ENCODE measurements around the gene BEX4.
A peak's percentile ranks its signal among the peaks of the same experiment; 100 is the strongest.

BEX4 gene

DNA sequence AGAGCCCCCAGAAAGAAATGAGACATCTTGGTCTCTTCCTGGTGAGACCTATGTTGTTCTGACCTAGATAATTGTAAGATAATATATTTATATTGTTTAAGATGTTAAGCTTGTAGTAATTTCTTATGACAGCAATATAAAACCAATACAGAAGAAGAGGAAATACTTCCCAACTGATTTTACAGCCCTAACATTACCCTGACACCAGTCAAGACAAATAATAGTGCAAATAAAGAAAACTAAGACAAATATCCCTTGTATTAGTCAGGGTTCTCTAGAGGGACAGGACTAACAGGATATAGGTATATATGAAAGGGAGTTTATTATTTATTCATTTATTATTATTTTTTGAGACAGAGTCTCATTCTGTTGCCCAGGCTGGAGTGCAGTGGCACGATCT lies 21.4 kb downstream of the BEX4 start:
- no peak for DNase-seq (ENCODE audit: low read depth in 2 of 2, low spot score in 1 of 2)

DNA sequence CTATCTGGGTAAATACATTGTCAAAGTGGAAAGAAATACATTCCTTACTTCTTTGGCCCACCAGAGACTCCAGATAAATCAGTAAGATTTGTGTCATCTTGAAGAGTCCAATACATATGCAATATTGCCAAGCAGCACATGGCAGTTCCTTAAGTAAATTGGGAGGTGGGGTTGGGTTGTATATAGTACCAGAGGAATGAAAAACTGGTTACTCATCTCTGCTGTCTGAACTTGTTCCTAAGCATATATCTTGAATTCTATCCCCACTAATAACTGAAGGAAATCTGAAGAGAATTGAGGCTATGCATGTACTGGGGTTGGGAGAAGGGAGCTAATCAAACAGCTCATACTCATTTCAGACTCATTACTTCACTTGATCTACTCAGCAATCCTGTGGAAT lies 25.2 kb downstream of the BEX4 start:
- DNase-seq (ENCODE audit: low read depth in 2 of 2, low spot score in 1 of 2): no peak

DNA sequence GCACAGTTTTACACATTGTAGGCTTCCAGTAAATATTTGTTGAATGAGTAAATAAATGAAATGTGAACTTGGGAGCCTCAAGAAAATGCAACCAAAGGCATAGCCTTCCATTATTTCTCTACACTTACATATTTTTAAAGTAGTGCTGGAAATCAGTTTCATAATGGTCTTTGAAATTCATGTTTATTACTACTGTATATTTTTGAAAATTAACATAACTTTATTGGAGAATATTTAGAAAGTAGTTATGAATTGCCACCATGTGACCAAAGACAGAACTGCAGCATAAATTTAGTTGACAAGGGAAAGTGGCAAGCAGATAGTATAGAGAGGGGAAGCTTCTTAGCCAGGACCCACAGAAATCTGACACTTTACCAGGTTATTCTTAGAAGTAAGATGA lies 33.6 kb downstream of the BEX4 start:
- no peak for DNase-seq (ENCODE audit: low read depth in 2 of 2, low spot score in 1 of 2)

DNA sequence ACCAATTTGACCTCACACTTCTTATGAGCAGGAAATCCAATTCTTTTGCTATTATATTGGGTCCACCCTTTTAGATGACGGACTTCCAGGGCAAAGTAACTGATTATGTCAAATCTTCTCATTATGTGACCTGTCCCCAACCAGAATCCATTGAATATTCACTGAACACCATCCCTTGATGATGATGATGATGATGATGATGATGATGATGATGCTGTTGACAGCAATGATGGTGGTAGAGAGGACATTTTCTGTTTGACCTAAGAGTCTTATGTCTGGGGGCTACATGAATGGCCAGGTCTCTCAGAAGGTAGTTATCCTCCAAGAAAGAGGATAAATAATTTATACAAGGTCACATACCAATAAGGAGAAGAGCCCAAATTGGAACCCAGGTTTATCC lies 34.9 kb downstream of the BEX4 start:
- DNase-seq (ENCODE audit: low read depth in 2 of 2, low spot score in 1 of 2): no peak

DNA sequence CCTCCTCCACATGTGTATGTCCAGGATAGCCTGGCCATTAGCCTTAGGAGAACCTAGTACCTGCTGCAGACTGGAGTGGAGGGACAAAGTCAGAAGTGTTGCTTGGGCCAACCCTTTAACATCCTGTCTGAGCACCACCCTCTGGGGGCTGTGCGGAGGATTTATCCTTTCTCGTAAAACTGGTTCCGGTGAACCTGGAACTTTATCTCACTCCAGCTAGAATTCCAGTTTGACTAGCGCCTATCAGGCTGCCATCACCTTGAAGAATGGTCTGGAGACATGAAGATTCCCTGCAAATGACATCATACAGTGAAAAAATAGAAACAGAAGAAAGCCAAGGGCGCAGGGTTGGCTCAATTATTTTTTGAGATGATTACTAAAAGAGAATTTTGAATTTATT lies 36.1 kb downstream of the BEX4 start:
- no peak for DNase-seq (ENCODE audit: low read depth in 2 of 2, low spot score in 1 of 2)

DNA sequence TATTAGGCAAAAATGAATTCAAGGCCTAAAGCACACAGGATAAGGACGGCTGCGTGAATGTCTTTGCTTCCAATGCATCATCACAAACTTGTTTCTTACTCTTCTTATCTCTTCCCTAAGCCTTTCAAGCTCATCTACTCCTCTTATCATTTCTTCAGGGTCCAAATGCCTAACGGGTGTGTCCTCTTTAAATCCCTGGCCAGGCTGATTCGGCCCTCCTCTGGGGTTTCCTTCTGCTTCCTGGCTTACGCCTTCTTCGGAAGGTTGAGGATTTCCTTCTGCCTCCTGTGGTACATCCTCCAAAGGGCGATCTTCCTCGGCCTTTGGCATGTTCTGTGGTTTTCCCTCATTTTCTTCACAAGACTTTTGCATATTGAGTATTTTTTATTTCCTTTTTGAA lies 38.7 kb downstream of the BEX4 start:
- no peak for DNase-seq (ENCODE audit: low read depth in 2 of 2, low spot score in 1 of 2)

DNA sequence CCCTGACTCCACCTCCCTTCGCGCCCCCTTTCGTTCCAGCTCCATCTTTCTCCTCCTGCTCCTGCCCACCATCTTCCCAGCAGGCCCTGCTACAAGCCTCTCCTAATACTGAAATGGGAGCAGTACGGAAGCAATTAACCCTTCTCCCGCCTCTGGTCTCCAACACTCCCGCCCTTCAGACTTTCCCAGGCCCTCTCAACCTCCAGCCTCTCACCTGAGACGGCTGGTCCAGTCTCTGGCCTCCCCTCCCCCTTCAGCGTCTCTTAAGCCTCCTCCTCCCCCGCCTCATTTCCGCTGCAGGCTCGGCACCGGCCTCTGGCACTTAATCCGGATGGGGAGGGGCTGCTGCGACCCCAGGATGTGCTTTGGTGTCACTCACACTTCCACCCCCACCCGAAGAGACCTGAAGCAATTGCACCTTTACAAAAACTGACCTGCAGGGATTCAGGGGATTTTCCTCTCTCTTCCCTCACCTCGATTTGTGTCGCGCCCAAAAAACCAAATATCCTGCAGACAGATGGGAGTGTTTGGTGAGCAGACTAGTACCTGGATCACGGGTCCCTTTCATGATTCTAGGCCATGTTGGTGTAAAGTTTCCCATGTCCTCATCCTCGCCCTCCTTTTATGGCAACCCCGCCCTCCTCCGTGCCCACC lies 39.4 kb downstream of the BEX4 start:
- no peak for DNase-seq (ENCODE audit: low read depth in 2 of 2, low spot score in 1 of 2)

DNA sequence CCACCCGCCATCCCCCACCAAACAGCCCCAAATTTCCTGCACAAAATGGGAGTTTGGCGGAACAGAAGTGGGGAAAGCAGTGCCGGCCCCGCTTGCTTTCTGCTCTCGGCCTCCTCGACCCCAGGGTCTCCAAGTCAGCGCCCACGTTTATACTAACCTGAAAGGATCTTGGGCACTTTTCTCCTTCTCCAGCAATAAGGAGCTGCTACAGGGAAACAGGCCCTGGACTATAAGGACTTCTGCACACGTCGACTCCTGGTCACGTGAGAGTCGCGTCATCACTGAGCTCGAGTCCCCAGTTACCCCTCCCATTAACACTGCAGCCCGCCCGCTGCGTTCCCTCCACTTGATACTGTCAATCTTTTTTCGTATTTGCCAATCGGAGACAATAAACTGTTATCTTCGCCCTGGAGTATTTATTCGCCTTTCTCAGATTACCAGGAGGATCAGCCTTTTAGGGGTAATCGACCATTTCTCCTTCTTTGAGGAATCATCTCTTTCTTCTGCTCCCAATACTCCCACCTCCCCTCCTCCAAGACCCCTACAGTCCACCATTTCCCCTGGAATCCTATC lies 40.1 kb downstream of the BEX4 start, which contains the start of gene TCEAL8:
TSS of gene TCEAL8 (minus strand) at position 235 of the 573 bp plus-strand sequence. CDS start 1,176 bp downstream, outside the sequence.
- DNase-seq (ENCODE audit: low read depth in 2 of 2, low spot score in 1 of 2): peak; percentile 6 to 9

DNA sequence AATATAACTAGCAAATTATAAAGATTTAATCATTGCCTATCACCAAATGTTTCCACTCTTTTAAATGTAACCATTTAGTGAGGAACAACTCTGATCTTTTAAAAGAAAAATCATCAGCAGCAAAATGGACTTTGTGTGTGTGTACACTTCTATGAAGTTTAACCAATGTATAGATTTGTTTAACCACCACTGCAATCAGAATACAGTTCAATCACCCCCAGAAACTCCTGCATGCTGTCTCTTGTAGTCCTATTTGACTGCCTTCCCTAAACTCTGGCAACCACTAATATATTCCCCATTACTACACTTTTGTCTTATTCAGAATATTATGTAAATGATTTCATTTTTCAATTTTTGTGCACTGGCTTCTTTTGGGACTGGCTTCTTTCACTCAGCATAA lies 41.7 kb downstream of the BEX4 start:
- DNase-seq (ENCODE audit: low read depth in 2 of 2, low spot score in 1 of 2): no peak

DNA sequence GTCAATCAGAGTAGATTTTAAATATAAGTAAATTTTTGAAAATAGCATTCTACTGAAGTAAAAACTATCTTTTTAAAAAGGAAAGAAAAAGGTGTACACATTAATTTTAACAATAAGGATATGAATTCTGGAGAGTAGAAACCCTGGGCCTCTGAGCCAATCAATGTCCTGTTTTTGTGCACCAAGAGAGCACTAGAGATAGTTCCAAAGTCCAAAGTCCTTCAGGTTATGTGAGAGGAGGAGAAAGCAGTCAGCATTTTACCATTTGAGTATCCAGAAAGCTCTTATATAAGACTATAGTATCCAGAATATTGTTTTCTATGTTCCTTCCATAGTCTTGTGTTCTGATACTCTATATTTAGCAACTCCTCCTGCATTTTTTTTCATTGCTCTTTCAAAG lies 43.4 kb downstream of the BEX4 start:
- DNase-seq (ENCODE audit: low read depth in 2 of 2, low spot score in 1 of 2): no peak
